ENCODE results near the gene DLX4. TPM values are rescaled to one million over a fixed set of nuclear protein-coding genes. Genes with fewer than 3 reads are reported as not detected.
A peak's percentile ranks its signal among the peaks of the same experiment; 100 is the strongest.

DLX4 gene
- total and polyA plus RNA-seq, 2 of the 4 experiments (the other 2 are of a cell fraction) = not detected

DNA sequence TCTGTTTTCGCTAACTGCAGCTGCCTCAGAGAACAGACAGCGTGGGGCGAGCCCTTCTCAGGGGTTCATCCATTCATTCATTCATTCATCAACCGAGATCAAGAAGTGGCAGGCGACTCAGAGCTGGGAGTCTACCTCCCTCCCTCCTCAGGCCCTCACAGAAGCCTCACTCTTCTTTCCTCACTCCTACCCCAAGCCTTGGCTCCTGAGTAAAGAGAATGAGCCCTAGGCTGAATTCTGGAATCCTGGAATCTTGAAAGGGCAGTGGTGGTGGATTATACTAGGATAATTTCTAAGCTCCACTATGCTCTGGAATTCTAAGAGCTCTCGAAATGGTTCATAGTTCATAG, 28.3 kb downstream of the DLX4 start:
- H3K9ac ChIP-seq (ENCODE audit: low read depth, low read length) = no peak overlapping the region
- H3K18ac ChIP-seq (ENCODE audit: low read depth, low read length) = no peak overlapping the region
- peaks cover 75% of the 10 kb centered on the region for H3K27me3 ChIP-seq (ENCODE audit: control insufficient read depth, insufficient read depth, low read length)
- H3K9me1 ChIP-seq (ENCODE audit: insufficient read depth, low read length) = no peaks in the 10 kb centered on the region
- no peak overlapping the region for H3K4ac ChIP-seq (ENCODE audit: low read depth, low read length)
- no peak overlapping the region for H3K4me3 ChIP-seq (ENCODE audit: insufficient read depth, low read depth, low read length)
- H4K91ac ChIP-seq (ENCODE audit: insufficient read depth, low read depth, low read length) = no peak overlapping the region
- ATAC-seq (ENCODE audit: low read depth) (no peak), DNase-seq (no peak)
- H3K14ac ChIP-seq (replicated peaks; ENCODE audit: low read depth, low read length) = no peak overlapping the region
- peak overlapping the region; percentile 67 for H2AFZ ChIP-seq (replicated peaks; ENCODE audit: low read length, poor library complexity)
- intact Hi-C loops (cut with micrococcal nuclease) = loop anchor here (5.0 kb wide), 1 partner anchor 45 kb away; no protein-coding TSS in a partner anchor
- dilution Hi-C loops (cut with HindIII; ENCODE audit: low sequenced_read_pairs, unreplicated experiment) = no loop called here
- no peak overlapping the region for H2BK5ac ChIP-seq (ENCODE audit: low read depth, low read length, poor library complexity, severe bottlenecking)
- no peak overlapping the region for H3K56ac ChIP-seq (ENCODE audit: extremely low read depth, insufficient read depth, low read length)
- ChIA-PET CTCF (interaction anchor here (0.9 to 3.7 kb wide), 5 partner anchors 13 to 301 kb away, joined by 3 to 21 read pairs (median 4); no protein-coding TSS in a partner anchor), POLR2A (ENCODE audit: unreplicated experiment) (no interaction called here)
- no peak overlapping the region for H2BK15ac ChIP-seq (ENCODE audit: low read depth, low read length)
- no CpG with 5 or more reads among the region's 6 CpGs for WGBS, 2 experiments (ENCODE audit: extremely low coverage in 2 of 2, insufficient read length in 1 of 2)
- BruUV-seq (replicated peaks) = no TSS peak
- no peaks in the 10 kb centered on the region for H3K36me3 ChIP-seq (ENCODE audit: control insufficient read depth, insufficient read depth, low read length)
- no peak overlapping the region for H2BK20ac ChIP-seq (ENCODE audit: low read depth, low read length)
- no peak overlapping the region for H3K4me2 ChIP-seq (ENCODE audit: low read depth, low read length)
- no peak overlapping the region for H4K5ac ChIP-seq (ENCODE audit: low read depth, low read length)
- no peak overlapping the region for H3K27ac ChIP-seq (ENCODE audit: insufficient read depth, low read length)
- H3K23ac ChIP-seq (ENCODE audit: low read depth, low read length) = peak overlapping the region; percentile 77
- H2AK5ac ChIP-seq (ENCODE audit: low read depth, low read length) = no peak overlapping the region
- H4K20me1 ChIP-seq (ENCODE audit: insufficient read depth, low read length) = peaks cover 7% of the 10 kb centered on the region; the same call in 1 of the 2 replicates
- H4K8ac ChIP-seq (ENCODE audit: low read depth in 2 of 2, low read length in 2 of 2) = no peak overlapping the region
- no peak for TF ChIP-seq USF2 (IDR thresholded peaks at IDR 0.05; ENCODE audit: low read depth, low read length)
- no peak for TF ChIP-seq ELK1 (IDR thresholded peaks at IDR 0.05; ENCODE audit: borderline replicate concordance, low read depth, low read length)
- no peak for TF ChIP-seq CHD1 (IDR thresholded peaks at IDR 0.05; ENCODE audit: low read depth, low read length)
- no peak for TF ChIP-seq MAFK (IDR thresholded peaks at IDR 0.05; ENCODE audit: low read depth, low read length)
- no peak for TF ChIP-seq BHLHE40 (IDR thresholded peaks at IDR 0.05; ENCODE audit: low read depth, low read length)
- no peak for TF ChIP-seq SMC3 (IDR thresholded peaks at IDR 0.05; ENCODE audit: low read depth, low read length)
- TF ChIP-seq RAD21 (IDR thresholded peaks at IDR 0.05; ENCODE audit: low read length) = no peak
- no peak for TF ChIP-seq NFE2L2 (IDR thresholded peaks at IDR 0.05; ENCODE audit: low read depth, low read length)
- no peak for TF ChIP-seq FOS (IDR thresholded peaks at IDR 0.05; ENCODE audit: low read depth, low read length)
- no peak for TF ChIP-seq RCOR1 (IDR thresholded peaks at IDR 0.05; ENCODE audit: insufficient replicate concordance, low read length)
- TF ChIP-seq RFX5 (IDR thresholded peaks at IDR 0.05; ENCODE audit: low read depth, low read length) = no peak
- in situ Hi-C loops (cut with MboI; ENCODE audit: low sequenced_read_pairs) = loop anchor here (5.0 to 10.0 kb wide), 3 partner anchors 135 to 425 kb away; partner anchors contain the start of gene SLC35B1
- H3K79me1 ChIP-seq (ENCODE audit: low read depth in 1 of 2, low read length in 2 of 2) = no peaks in the 10 kb centered on the region
- no peak overlapping the region for H2BK120ac ChIP-seq (ENCODE audit: low read depth, low read length)
- peaks cover 3% of the 10 kb centered on the region; the same call in 1 of the 2 replicates for H3K4me1 ChIP-seq (ENCODE audit: control insufficient read depth, insufficient read depth, low read length)
- H2AK9ac ChIP-seq (replicated peaks; ENCODE audit: low read depth, low read length, poor library complexity) = no peak overlapping the region
- peaks cover 2% of the 10 kb centered on the region; the same call in 1 of the 2 replicates for H3K9me3 ChIP-seq (ENCODE audit: control insufficient read depth, insufficient read depth, low read length)

All from IMR-90 (cell line).